Osteocyte (in vitro differentiated cells): ENCODE measurements around the gene SLC25A13. TPM values are rescaled to one million over a fixed set of nuclear protein-coding genes. Genes with fewer than 3 reads are reported as not detected.

Experiments used
- DNase-seq: peaks from one replicate; pipeline ENCODE4 v3.0.0; 2021; ENCODE audit warnings: mixed read lengths; ENCODE audit not compliant: unreplicated experiment; ENCODE audit errors: extremely low spot score
- H3K27ac Mint-ChIP-seq: one replicate; pipeline ENCODE4 v1.8.0; 2021; ENCODE audit warnings: mild to moderate bottlenecking, mixed read lengths; ENCODE audit not compliant: unreplicated experiment
- H3K27me3 Mint-ChIP-seq: one replicate; pipeline ENCODE4 v1.8.0; 2021; ENCODE audit warnings: mixed read lengths; ENCODE audit not compliant: unreplicated experiment
- H3K36me3 Mint-ChIP-seq: one replicate; pipeline ENCODE4 v1.8.0; 2021; ENCODE audit warnings: mixed read lengths; ENCODE audit not compliant: unreplicated experiment
- H3K4me1 Mint-ChIP-seq: one replicate; pipeline ENCODE4 v1.8.0; 2021; ENCODE audit warnings: mixed read lengths; ENCODE audit not compliant: unreplicated experiment
- H3K4me3 Mint-ChIP-seq: one replicate; pipeline ENCODE4 v1.8.0; 2021; ENCODE audit warnings: mild to moderate bottlenecking, moderate library complexity, mixed read lengths; ENCODE audit not compliant: unreplicated experiment
- H3K9me3 Mint-ChIP-seq: one replicate; pipeline ENCODE4 v1.8.0; 2021; ENCODE audit warnings: mixed read lengths; ENCODE audit not compliant: unreplicated experiment
- total RNA-seq: library from RNA; stranded (reverse); gene quantifications from 2 replicates; pipeline ENCODE4 v1.2.1, GENCODE V29; 2021
- TF ChIP-seq, protein P1 (sequence below): fragments of 200-600 bp; sonication (generic); IDR thresholded peaks from 2 replicates; pipeline ENCODE4 v1.5.0; 2021; ENCODE audit warnings: antibody characterized with exemption, mild to moderate bottlenecking, moderate library complexity

Gene SLC25A13
- total RNA-seq, 1 donor from 2014 or later: 29.3 TPM

DNA sequence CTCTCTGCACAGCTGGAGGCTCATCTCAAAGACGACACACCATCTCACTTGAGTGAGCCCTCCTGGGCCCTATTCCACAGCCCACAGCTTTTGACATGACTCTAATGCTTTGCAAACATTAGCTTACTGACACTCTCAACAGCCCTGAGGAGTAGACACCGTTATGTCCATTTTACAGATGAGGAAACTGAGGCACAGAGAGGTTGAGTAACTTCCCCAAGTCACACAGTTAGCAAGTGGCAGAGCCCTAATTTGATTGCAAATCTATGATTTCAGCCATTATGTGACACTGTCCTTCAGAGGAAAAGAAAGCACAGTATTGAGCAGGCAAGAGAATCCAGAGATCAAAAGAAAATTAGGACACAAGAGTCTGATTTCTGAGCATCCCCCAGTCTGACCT lies 16.0 kb downstream of the SLC25A13 start:
- H3K27me3 Mint-ChIP-seq: no peaks in the 10 kb centered on the region
- H3K9me3 Mint-ChIP-seq: no peaks in the 10 kb centered on the region
- no peak overlapping the region for H3K4me3 Mint-ChIP-seq
- no peak overlapping the region for H3K27ac Mint-ChIP-seq
- DNase-seq: no peak
- H3K36me3 Mint-ChIP-seq: peaks cover 6% of the 10 kb centered on the region
- TF ChIP-seq, protein P1, sequence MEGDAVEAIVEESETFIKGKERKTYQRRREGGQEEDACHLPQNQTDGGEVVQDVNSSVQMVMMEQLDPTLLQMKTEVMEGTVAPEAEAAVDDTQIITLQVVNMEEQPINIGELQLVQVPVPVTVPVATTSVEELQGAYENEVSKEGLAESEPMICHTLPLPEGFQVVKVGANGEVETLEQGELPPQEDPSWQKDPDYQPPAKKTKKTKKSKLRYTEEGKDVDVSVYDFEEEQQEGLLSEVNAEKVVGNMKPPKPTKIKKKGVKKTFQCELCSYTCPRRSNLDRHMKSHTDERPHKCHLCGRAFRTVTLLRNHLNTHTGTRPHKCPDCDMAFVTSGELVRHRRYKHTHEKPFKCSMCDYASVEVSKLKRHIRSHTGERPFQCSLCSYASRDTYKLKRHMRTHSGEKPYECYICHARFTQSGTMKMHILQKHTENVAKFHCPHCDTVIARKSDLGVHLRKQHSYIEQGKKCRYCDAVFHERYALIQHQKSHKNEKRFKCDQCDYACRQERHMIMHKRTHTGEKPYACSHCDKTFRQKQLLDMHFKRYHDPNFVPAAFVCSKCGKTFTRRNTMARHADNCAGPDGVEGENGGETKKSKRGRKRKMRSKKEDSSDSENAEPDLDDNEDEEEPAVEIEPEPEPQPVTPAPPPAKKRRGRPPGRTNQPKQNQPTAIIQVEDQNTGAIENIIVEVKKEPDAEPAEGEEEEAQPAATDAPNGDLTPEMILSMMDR: no peak
- peaks cover 19% of the 10 kb centered on the region for H3K4me1 Mint-ChIP-seq

DNA sequence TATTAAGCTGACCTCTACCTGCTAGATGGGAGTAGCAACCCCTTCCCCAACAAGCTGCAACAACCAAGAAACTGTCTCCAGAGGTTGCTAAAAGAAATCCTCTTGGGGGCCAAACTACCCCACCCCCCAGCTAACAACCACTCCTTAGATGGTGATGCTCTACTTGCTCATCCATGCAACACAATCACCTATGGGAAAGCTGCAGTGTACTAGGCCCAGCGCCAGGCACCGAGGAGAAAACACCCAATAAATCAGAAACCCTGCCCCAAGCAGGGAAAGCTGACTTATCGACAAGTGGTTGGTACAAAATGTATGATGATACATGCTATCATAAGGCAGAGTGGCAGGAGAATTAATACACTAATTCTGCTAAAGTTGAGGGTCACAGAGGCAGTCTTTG lies 17.3 kb downstream of the SLC25A13 start:
- Mint-ChIP-seq H3K27ac (no peak overlapping the region), H3K27me3 (no peaks in the 10 kb centered on the region), H3K9me3 (no peaks in the 10 kb centered on the region), H3K4me3 (no peak overlapping the region), H3K4me1 (peaks cover 17% of the 10 kb centered on the region), H3K36me3 (peaks cover 6% of the 10 kb centered on the region)
- TF ChIP-seq, protein P1: no peak
- DNase-seq: no peak

DNA sequence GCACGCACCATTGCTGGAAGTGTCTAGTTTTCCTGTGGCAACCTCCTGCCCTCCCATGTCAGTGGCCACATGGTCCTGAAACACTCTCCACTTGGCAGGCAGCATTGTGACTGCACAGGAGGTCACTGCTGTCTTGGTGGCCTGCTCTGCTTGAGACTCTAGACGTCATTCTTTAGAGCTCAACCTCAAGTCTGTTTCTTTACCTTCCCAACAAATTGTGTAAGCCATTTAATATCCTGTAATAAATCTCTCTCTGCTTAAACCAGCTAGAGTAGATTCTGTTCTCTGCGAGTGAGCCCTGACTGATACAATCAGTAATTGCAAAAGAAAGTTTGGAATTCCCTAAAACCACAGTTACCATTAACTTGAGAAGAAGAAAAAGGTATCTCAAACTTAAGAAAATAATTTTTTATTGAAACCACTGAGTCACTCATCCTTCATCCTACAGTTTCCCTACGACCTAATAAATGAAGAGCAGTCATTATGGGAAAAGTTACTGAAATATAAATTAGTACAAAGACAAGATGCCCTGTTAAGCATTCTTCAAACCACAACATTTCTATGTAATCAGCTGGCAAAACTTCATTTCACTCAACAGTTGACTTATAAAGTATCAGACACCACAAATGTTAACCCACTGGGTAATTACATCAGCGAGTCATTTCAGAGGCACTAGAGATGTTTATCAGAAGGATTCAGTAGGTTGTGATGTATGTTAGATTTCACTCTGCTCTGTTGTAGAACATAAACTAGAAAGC lies 18.0 kb downstream of the SLC25A13 start:
- Mint-ChIP-seq H3K9me3 (no peaks in the 10 kb centered on the region), H3K4me1 (peaks cover 17% of the 10 kb centered on the region), H3K36me3 (peaks cover 6% of the 10 kb centered on the region), H3K4me3 (no peak overlapping the region), H3K27me3 (no peaks in the 10 kb centered on the region), H3K27ac (no peak overlapping the region)
- TF ChIP-seq, protein P1: no peak
- no peak for DNase-seq

DNA sequence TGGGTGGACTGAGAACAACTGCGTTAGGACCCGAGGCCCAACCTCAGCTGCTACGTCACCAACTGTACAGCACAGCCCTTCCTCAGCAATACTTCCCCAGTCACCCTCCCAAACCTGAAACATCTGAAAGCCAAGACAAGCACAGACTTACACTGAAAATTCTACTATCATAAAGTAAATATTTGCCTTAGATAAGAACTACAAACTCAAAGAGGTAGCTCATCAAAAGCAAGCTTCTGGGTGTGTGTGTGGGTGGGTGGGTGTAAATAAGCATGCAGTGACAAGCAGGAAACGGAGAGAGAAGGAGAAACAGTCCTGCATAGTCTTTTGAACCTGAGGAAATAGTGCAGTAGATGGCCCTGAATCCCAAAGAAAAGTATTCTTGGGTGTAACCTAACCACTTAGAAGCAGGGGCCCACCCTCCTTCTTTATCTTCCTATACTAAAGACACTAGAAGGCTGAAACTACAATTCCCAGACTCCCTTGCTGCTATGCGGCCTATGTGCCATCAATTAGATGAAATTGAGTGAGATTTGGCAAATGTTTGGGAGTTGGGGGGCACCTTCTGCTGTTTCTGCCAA lies 18.7 kb downstream of the SLC25A13 start:
- no peak overlapping the region for H3K27ac Mint-ChIP-seq
- peaks cover 4% of the 10 kb centered on the region for H3K36me3 Mint-ChIP-seq
- H3K4me1 Mint-ChIP-seq: peaks cover 13% of the 10 kb centered on the region
- no peaks in the 10 kb centered on the region for H3K9me3 Mint-ChIP-seq
- no peak for DNase-seq
- H3K27me3 Mint-ChIP-seq: no peaks in the 10 kb centered on the region
- no peak overlapping the region for H3K4me3 Mint-ChIP-seq
- TF ChIP-seq, protein P1: no peak

DNA sequence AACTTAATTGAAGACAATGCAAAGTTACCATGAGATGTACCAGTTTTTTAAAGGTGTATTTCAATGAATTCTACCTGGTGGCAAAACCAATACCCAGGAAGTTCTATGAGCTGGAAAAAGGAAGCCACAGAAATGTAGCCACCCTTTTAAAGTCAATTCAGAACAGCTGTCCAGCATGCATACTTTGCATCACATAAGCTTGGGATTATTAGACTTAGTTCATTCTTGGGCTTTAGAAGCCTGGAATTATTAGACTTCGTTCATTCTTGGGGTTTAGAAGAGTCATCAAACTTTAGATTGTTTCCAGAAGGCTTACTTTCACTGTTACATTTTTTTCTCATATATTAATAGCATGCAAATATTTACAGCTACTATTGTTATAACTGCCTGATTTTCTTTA lies 20.9 kb downstream of the SLC25A13 start:
- DNase-seq: no peak
- no peaks in the 10 kb centered on the region for H3K27me3 Mint-ChIP-seq
- H3K4me3 Mint-ChIP-seq: no peak overlapping the region
- H3K27ac Mint-ChIP-seq: no peak overlapping the region
- H3K36me3 Mint-ChIP-seq: peaks cover 1% of the 10 kb centered on the region
- no peaks in the 10 kb centered on the region for H3K9me3 Mint-ChIP-seq
- peaks cover 22% of the 10 kb centered on the region for H3K4me1 Mint-ChIP-seq
- TF ChIP-seq, protein P1: no peak
